ENCODE results near the gene CFAP74. TPM values are rescaled to one million over a fixed set of nuclear protein-coding genes. Genes with fewer than 3 reads are reported as not detected.

The CFAP74 gene
- total RNA-seq, 2 experiments from 2014 or later: 0.31 to 0.46 TPM

DNA sequence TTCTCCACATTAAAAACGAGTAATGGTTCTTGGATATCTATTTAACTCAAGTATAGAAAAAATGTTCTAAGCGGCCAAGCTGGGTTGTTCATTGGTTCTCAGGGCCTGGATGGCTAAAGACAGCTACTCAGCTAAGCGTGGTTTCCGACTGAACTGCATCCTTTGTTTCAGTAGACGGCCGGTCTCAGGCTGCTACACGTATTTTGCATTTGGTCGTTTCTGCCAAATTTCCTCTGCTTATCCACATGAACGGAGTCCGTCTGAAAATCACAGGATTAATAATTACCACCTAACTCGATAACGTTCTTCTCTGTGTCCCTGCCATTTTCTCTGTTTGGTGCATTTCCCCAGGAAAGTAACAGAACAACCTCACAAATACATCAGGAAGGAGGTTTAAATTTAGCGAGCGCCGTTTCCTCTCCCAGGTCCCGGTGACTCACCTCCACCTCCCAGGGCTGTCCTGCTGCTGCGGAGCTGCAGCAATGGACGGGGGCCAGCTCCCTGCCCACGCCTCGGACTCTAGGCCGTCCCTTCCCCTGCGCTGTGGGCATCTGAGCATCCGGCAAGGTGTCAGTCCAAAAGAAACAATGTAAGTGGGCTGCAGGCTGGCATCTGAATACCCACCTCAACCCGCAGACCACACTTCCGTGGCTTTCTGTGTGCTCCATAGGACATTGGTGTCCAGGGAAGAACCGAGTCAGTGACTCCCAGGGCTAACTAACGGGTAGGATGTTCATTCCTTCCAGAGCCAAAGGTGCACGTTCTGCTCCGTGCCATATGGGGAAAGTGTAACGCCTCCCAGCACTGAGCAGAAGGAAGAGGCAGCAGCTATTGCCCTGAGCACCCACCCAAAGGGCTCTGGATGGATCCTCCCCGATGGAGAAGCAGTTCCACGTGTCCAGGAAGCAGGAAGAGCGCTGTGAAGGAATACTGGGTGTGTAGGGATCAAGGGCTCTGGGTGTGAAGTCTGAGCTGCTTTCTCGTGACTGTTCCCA is 11.5 kb upstream of the CFAP74 start:
- DNase-seq: no peak
- peaks cover 3% of the 10 kb centered on the region for H3K4me1 Mint-ChIP-seq
- H3K4me3 Mint-ChIP-seq: no peak overlapping the region
- H3K27ac Mint-ChIP-seq: no peak overlapping the region
- H3K36me3 Mint-ChIP-seq: no peaks in the 10 kb centered on the region
- H3K27me3 Mint-ChIP-seq: peaks cover 50% of the 10 kb centered on the region
- H3K9me3 Mint-ChIP-seq: no peaks in the 10 kb centered on the region

GRCh38 chr1:2014181-2014580 is 10.6 kb upstream of the CFAP74 start:
- Mint-ChIP-seq H3K27me3 (peaks cover 47% of the 10 kb centered on the region), H3K9me3 (no peaks in the 10 kb centered on the region), H3K27ac (no peak overlapping the region), H3K4me1 (peaks cover 3% of the 10 kb centered on the region), H3K4me3 (no peak overlapping the region), H3K36me3 (no peaks in the 10 kb centered on the region)
- no peak for DNase-seq

DNA sequence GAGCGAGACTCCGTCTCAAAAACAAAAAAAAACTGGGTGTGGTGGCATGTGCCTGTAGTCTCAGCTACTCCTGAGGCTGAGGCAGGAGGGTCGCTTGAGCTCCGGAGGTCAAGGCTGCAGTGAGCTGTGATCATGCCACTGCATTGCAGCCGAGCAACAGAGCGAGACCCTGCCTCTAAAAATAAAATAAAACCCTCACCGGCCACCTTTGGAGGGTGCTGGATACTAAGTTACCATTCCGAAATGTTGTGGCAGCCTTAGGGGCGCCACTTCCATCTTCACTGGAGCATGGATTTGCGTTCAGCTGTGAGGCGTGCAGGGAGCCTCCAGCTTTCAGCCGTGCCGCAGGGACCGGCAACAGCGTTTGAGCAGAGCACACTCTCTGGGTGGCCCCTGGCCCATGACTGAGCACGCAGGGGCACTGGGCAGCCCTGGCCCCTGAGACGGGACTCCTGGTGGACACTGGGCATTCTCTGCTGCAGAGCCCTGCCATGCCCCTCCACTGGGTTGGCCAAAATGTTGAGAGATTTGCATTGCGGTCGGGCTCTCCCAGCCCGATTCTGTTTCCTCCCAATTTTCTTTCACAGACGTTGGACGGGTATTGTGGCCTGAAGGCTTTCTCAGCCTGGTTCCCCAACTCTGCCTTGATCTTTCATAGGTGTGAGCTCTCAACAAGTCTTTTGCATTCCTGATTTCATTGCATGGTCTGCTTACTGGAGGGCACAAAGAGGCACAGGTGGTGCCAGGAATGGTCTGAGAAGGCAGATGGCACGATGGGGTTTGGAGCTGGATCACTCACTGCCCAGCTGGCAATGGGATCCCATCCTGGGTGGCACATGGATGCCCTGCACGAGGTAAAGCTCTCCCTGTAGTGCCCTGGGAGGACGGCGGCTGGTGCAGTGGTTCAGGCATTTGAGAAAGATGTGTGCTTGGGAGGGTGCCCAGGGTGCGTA is 5.8 kb upstream of the CFAP74 start:
- no peak overlapping the region for H3K27ac Mint-ChIP-seq
- no peaks in the 10 kb centered on the region for H3K9me3 Mint-ChIP-seq
- no peak overlapping the region for H3K4me3 Mint-ChIP-seq
- peaks cover 29% of the 10 kb centered on the region for H3K27me3 Mint-ChIP-seq
- no peak for DNase-seq
- no peaks in the 10 kb centered on the region for H3K4me1 Mint-ChIP-seq
- no peaks in the 10 kb centered on the region for H3K36me3 Mint-ChIP-seq

- H3K4me1 Mint-ChIP-seq: no peaks in the 10 kb centered on the region
- H3K9me3 Mint-ChIP-seq: no peaks in the 10 kb centered on the region
- H3K27me3 Mint-ChIP-seq: peaks cover 54% of the 10 kb centered on the region
- no peaks in the 10 kb centered on the region for H3K36me3 Mint-ChIP-seq
- H3K27ac Mint-ChIP-seq: no peak overlapping the region
- no peak overlapping the region for H3K4me3 Mint-ChIP-seq
- DNase-seq: no peak
Observed at GRCh38 chr1:2004856-2005255, 1.3 kb upstream of the CFAP74 start.

DNA sequence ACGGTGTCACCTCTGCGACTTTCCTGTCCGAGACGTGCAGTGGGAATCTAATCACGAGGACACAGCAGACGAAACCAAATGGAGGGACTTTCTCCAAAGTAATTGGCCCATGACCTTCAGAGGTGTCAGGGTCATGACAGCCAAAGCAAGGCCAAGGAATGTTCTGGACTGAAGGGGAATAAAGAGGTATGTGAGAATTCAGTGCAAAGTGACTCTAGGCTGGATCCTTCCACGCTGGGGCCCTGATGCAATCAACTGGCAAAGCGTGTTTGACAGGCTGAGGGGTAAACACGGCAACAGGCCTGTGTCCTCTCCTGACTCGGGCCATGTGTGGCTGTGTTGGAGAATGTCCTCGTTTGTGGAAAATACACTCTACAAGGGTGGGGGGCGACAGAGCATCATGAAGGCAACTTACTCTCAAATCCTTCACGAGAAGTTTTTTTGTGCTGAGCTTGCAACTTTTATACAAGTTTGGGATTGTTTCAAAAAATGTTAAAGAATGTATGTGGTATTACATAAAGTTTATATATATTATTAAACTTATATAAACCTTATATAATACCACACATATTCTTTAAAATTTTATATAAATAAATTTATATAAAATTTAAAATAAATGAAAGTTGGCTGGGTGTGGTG is 1.7 kb downstream of the CFAP74 start:
- no peak overlapping the region for H3K4me3 Mint-ChIP-seq
- H3K27ac Mint-ChIP-seq: no peak overlapping the region
- H3K4me1 Mint-ChIP-seq: no peaks in the 10 kb centered on the region
- no peaks in the 10 kb centered on the region for H3K36me3 Mint-ChIP-seq
- no peaks in the 10 kb centered on the region for H3K9me3 Mint-ChIP-seq
- H3K27me3 Mint-ChIP-seq: peaks cover 64% of the 10 kb centered on the region
- DNase-seq: no peak

- Mint-ChIP-seq H3K4me3 (no peak overlapping the region), H3K27ac (no peak overlapping the region), H3K27me3 (peaks cover 57% of the 10 kb centered on the region), H3K4me1 (peaks cover 5% of the 10 kb centered on the region), H3K36me3 (no peaks in the 10 kb centered on the region), H3K9me3 (no peaks in the 10 kb centered on the region)
- DNase-seq: no peak
Observed at GRCh38 chr1:2000850-2001249, 2.7 kb downstream of the CFAP74 start.

DNA sequence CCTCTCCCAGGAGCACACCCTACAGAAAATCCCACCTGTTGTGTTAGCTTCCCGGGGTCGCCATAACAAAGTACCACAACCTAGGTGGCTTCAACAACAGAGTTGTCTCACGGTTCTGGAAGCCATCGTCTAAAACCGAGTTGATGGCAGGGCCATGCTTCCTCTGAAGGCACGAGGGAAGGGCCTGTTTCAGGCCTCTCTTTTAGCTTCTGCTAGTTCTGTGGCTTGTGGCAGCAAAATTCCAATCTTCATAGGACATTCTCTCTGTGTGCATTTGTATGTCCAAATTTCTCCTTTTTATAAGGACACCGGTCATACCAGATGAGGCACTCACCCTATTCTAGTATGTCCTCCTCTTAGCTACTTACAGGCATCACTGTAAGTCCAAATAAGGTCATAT is 3.2 kb downstream of the CFAP74 start:
- Mint-ChIP-seq H3K27me3 (peaks cover 55% of the 10 kb centered on the region), H3K27ac (no peak overlapping the region), H3K36me3 (no peaks in the 10 kb centered on the region), H3K9me3 (no peaks in the 10 kb centered on the region), H3K4me3 (no peak overlapping the region), H3K4me1 (peaks cover 5% of the 10 kb centered on the region)
- no peak for DNase-seq

DNA sequence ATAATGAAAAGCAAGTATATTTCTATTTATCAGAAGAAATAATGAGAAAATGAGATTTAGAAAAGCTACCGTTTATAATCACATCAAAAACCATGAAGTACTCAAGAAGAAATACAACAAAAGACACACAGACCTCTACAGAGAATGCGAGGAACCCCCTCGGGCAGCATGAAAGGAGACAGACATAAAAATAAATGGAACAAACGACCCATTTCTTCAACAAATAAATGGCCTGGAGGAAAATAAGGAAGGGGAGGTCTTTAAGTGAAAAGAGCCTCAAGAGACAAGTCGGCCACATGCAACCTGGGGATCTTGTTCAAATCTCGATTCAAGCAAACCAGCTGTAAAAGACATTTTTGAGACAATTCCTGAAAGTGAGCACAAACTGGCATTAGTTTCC is 6.0 kb downstream of the CFAP74 start:
- Mint-ChIP-seq H3K27ac (no peak overlapping the region), H3K36me3 (no peaks in the 10 kb centered on the region), H3K9me3 (no peaks in the 10 kb centered on the region), H3K27me3 (peaks cover 34% of the 10 kb centered on the region), H3K4me3 (no peak overlapping the region), H3K4me1 (peaks cover 5% of the 10 kb centered on the region)
- DNase-seq: no peak

- Mint-ChIP-seq H3K27me3 (peaks cover 26% of the 10 kb centered on the region), H3K4me1 (peaks cover 5% of the 10 kb centered on the region), H3K36me3 (no peaks in the 10 kb centered on the region)
Observed at GRCh38 chr1:1996207-1996651, 7.4 kb downstream of the CFAP74 start.

DNA sequence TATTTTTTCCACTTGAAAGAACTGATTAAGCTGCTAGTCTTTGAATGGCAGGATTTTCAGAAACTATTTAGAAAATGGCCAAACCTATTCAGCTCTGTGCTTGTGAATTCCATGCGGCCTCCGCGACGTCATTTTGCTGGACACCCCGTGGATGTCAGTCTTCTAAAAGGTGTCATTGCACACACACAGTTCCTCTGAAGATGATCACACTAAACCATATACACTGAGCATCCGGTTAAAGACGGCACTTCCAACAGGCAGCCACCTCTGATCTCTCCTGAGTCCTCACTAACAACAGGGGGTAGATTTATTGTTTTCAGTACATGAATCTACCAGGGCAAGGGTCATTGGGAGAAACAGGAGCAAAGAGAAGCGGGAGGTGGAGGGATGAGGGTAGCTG is 9.1 kb downstream of the CFAP74 start:
- Mint-ChIP-seq H3K36me3 (no peaks in the 10 kb centered on the region), H3K4me3 (no peak overlapping the region), H3K9me3 (no peaks in the 10 kb centered on the region), H3K4me1 (peaks cover 5% of the 10 kb centered on the region), H3K27ac (no peak overlapping the region), H3K27me3 (peaks cover 27% of the 10 kb centered on the region)
- no peak for DNase-seq

More at GRCh38 chr1:1996207-1996651, 7.4 kb downstream of the CFAP74 start:
- Mint-ChIP-seq H3K27ac (peak overlapping the region; percentile 9), H3K4me3 (no peak overlapping the region), H3K9me3 (no peaks in the 10 kb centered on the region)
- no peak for DNase-seq

- Mint-ChIP-seq H3K4me1 (no peaks in the 10 kb centered on the region), H3K36me3 (no peaks in the 10 kb centered on the region), H3K9me3 (no peaks in the 10 kb centered on the region), H3K27ac (no peak overlapping the region), H3K4me3 (no peak overlapping the region), H3K27me3 (peaks cover 18% of the 10 kb centered on the region)
- no peak for DNase-seq
Observed at GRCh38 chr1:1990222-1990621, 13.4 kb downstream of the CFAP74 start.

DNA sequence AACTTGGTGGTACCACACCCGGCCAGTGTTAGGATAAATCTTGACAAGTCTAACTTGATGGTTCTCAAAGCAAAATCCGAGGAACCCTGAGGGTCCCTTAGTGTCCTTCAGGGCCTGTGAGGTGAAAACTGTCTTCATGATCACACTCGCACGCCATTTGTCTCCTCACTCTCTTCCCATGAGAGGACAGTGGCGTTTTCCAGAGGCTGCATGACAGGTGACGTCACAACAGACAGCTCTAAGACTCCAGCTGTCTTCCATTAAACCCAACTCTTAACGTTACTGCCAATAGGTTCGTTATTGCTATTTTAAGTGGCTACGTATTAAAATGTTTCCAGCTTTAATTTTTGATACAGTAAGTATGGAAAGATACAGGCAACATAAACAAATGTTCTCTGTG is 13.8 kb downstream of the CFAP74 start:
- peaks cover 16% of the 10 kb centered on the region for H3K27me3 Mint-ChIP-seq
- H3K4me3 Mint-ChIP-seq: no peak overlapping the region
- DNase-seq: no peak
- H3K27ac Mint-ChIP-seq: no peak overlapping the region
- H3K36me3 Mint-ChIP-seq: no peaks in the 10 kb centered on the region
- no peaks in the 10 kb centered on the region for H3K4me1 Mint-ChIP-seq
- no peaks in the 10 kb centered on the region for H3K9me3 Mint-ChIP-seq

DNA sequence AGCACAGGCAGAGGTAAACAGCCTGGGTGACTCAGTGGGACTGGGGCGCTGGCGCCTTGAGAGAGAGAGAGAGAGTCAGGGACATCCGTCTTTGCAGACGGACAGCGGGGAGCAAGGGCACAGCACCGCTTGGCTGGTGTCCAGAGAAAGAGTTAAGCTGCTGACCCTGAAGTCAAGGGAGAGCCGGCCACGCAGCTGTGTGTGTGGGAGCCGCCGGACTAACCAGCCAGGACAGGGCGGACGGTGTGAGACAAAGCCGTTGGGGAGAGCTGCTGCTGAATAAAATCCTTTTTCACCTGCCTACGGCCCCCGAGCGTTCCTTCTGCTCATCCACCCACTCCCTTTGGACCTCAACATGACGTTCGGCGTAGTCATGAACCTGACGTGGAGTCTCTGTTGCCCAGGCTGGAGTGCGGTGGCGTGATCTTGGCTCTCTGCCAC is 14.5 kb downstream of the CFAP74 start:
- Mint-ChIP-seq H3K27ac (no peak overlapping the region), H3K27me3 (peaks cover 13% of the 10 kb centered on the region), H3K36me3 (no peaks in the 10 kb centered on the region), H3K4me3 (no peak overlapping the region), H3K4me1 (no peaks in the 10 kb centered on the region), H3K9me3 (no peaks in the 10 kb centered on the region)
- DNase-seq: no peak

GRCh38 chr1:1988061-1988945 is 15.3 kb downstream of the CFAP74 start:
- H3K4me3 Mint-ChIP-seq: no peak overlapping the region
- no peak for DNase-seq
- no peaks in the 10 kb centered on the region for H3K4me1 Mint-ChIP-seq
- H3K27me3 Mint-ChIP-seq: peaks cover 13% of the 10 kb centered on the region
- H3K36me3 Mint-ChIP-seq: no peaks in the 10 kb centered on the region
- H3K9me3 Mint-ChIP-seq: no peaks in the 10 kb centered on the region
- H3K27ac Mint-ChIP-seq: no peak overlapping the region
